Left cardiac atrium (tissue), 4 donors: Measurements from ENCODE around the gene TRAF6. TPM values are rescaled to one million over a fixed set of nuclear protein-coding genes. Genes with fewer than 3 reads are reported as not detected.
"Not testable (repeated sequence)": the region's sequence is repeated elsewhere in the genome, so short reads cannot be mapped to it uniquely, and the experiment has no call there.

Experiments
- ATAC-seq, 2 donors: fragments of 200-7000 bp; cut with Tn5 transposase; one replicate each; pipeline ENCODE4 v1.9.1; 2020; ENCODE audit warnings: mild to moderate bottlenecking in 2 of 2, moderate library complexity in 2 of 2
- DNase-seq: peaks from one replicate; pipeline ENCODE4 v3.0.0-alpha.2; 2020
- intact Hi-C, 2 donors: fragments of 100-400 bp; cut with DNase I; formaldehyde crosslinking; loops; one replicate each; pipeline versions ENCODE4 v1.14.1 to v1.15.1; 2022 to 2023
- total RNA-seq, 2 donors: library from RNA; stranded (reverse); fragmentation: NEBNext Ultra II Directional; extraction: Animal tissue kit (Norgen Biotek cat#: 25700); gene quantifications; one replicate each; pipeline ENCODE4 v1.2.1, GENCODE V29; 2021
- donor health status: DM: no; HTN: yes; CAD: no.
- donor health status: DM: no; HTN: yes; CAD: no; lungs with severe emphysema.
- donor health status: DM: yes; HTN: yes; CAD: no.
- donor health status: Dilated cardiomyopathy.

TRAF6 gene
- total RNA-seq, 2 donors from 2014 or later = 9.7 to 13.1 TPM

- no peak for DNase-seq
- intact Hi-C loops = no loop called here
- no peak for ATAC-seq
Observed at GRCh38 chr11:36499315-36499714, 10.8 kb downstream of the TRAF6 start.

GRCh38 chr11:36498721-36499120 is 11.4 kb downstream of the TRAF6 start:
- intact Hi-C loops = no loop called here

GRCh38 chr11:36493332-36493731 is 16.7 kb downstream of the TRAF6 start:
- intact Hi-C loops = no loop called here
- ATAC-seq (no peak), DNase-seq (no peak)

More at GRCh38 chr11:36498721-36499120, 11.4 kb downstream of the TRAF6 start:
- ATAC-seq = no peak
- no peak for DNase-seq

GRCh38 chr11:36492724-36493304 is 17.3 kb downstream of the TRAF6 start:
- intact Hi-C loops = no loop called here
- DNase-seq = no peak
- peak in 1 of 2 donors; percentile 61 for ATAC-seq

- ATAC-seq (no peak), DNase-seq (no peak)
- intact Hi-C loops = no loop called here
Observed at GRCh38 chr11:36490026-36490806, 19.9 kb downstream of the TRAF6 start.

- DNase-seq = no peak
- no peak for ATAC-seq
Observed at GRCh38 chr11:36488096-36488495, 22.0 kb downstream of the TRAF6 start.

GRCh38 chr11:36487619-36488018 is 22.5 kb downstream of the TRAF6 start:
- intact Hi-C loops = no loop called here
- DNase-seq (no peak), ATAC-seq (no peak)

More at GRCh38 chr11:36488096-36488495, 22.0 kb downstream of the TRAF6 start:
- intact Hi-C loops = no loop called here

- DNase-seq (no peak), ATAC-seq (peak; percentile 33 to 38)
- intact Hi-C loops = no loop called here
Observed at GRCh38 chr11:36485298-36486002, 24.6 kb downstream of the TRAF6 start.

GRCh38 chr11:36483042-36483441 is 27.0 kb downstream of the TRAF6 start:
- DNase-seq, intact Hi-C loops, ATAC-seq: not testable (repeated sequence)

- DNase-seq (no peak), ATAC-seq (no peak)
- intact Hi-C loops = no loop called here
Observed at GRCh38 chr11:36480833-36481232, 29.2 kb downstream of the TRAF6 start.

GRCh38 chr11:36478700-36479329 is 31.3 kb downstream of the TRAF6 start:
- intact Hi-C loops = loop anchor here (5.0 kb wide), 1 partner anchor 187 kb away; no protein-coding TSS in a partner anchor
- peak; percentile 55 to 72 for ATAC-seq
- DNase-seq = no peak

- ATAC-seq (no peak), DNase-seq (no peak)
- intact Hi-C loops = loop anchor here (5.0 kb wide), 1 partner anchor 183 kb away; no protein-coding TSS in a partner anchor
Observed at GRCh38 chr11:36475192-36475591, 34.9 kb downstream of the TRAF6 start.

GRCh38 chr11:36471577-36471976 is 38.5 kb downstream of the TRAF6 start:
- intact Hi-C loops = no loop called here
- no peak for DNase-seq
- ATAC-seq = no peak

GRCh38 chr11:36469881-36470802 is 39.9 kb downstream of the TRAF6 start:
- ATAC-seq (peak in 1 of 2 donors; percentile 48), DNase-seq (no peak)
- intact Hi-C loops = no loop called here

- intact Hi-C loops = no loop called here
- DNase-seq (no peak), ATAC-seq (no peak)
Observed at GRCh38 chr11:36469063-36469462, 41.0 kb downstream of the TRAF6 start.

GRCh38 chr11:36467916-36468315 is 42.2 kb downstream of the TRAF6 start:
- no peak for DNase-seq
- intact Hi-C loops = no loop called here
- ATAC-seq = no peak

- intact Hi-C loops = no loop called here
- no peak for DNase-seq
- no peak for ATAC-seq
Observed at GRCh38 chr11:36467012-36467411, 43.1 kb downstream of the TRAF6 start.

GRCh38 chr11:36465449-36466163 is 44.5 kb downstream of the TRAF6 start:
- DNase-seq (no peak), ATAC-seq (no peak)
- intact Hi-C loops = no loop called here
